Measurements from ENCODE around the gene KLRC3.
"Not testable (repeated sequence)": the region's sequence is repeated elsewhere in the genome, so short reads cannot be mapped to it uniquely, and the experiment has no call there.

The KLRC3 gene

GRCh38 chr12:10384191-10384590 lies 36.2 kb downstream of the KLRC3 start:
- Histone ChIP-seq H3K27me3 (ENCODE audit: control insufficient read depth, low read length) (no peaks in the 10 kb centered on the region), H3K79me2 (ENCODE audit: control insufficient read depth, low read length) (no peaks in the 10 kb centered on the region), H3K36me3 (ENCODE audit: control insufficient read depth, low read length) (no peaks in the 10 kb centered on the region), H4K20me1 (ENCODE audit: control insufficient read depth, insufficient read depth, low read depth, low read length) (no peaks in the 10 kb centered on the region), H3F3A (ENCODE audit: control insufficient read depth, insufficient read depth) (no peaks in the 10 kb centered on the region), H3K27ac (ENCODE audit: low read depth, low read length) (no peak overlapping the region), H3K4me3 (ENCODE audit: low read length) (no peak overlapping the region), H3K9me3 (ENCODE audit: control insufficient read depth, insufficient read depth, low read length) (no peaks in the 10 kb centered on the region), H3K9me2 (replicated peaks; ENCODE audit: control insufficient read depth, low read length) (no peaks in the 10 kb centered on the region; the same call in 1 of the 2 replicates), H3K4me1 (ENCODE audit: control insufficient read depth, low read length) (no peaks in the 10 kb centered on the region), H3K4me2 (ENCODE audit: low read length) (no peak overlapping the region)
- TF ChIP-seq CTCF (IDR thresholded peaks at IDR 0.05; ENCODE audit: low read depth, low read length, poor library complexity, severe bottlenecking) (no peak), EZH2phosphoT487 (IDR thresholded peaks at IDR 0.05; ENCODE audit: borderline replicate concordance, low read length) (no peak)

- Histone ChIP-seq H4K20me1 (ENCODE audit: control insufficient read depth, insufficient read depth, low read depth, low read length) (no peaks in the 10 kb centered on the region), H3K36me3 (ENCODE audit: control insufficient read depth, low read length) (no peaks in the 10 kb centered on the region)
These were observed 38.3 kb downstream of the KLRC3 start for GRCh38 chr12:10381928-10382628.

GRCh38 chr12:10378737-10379136 lies 41.7 kb downstream of the KLRC3 start:
- H3K4me3 ChIP-seq (ENCODE audit: low read length); H3K36me3 ChIP-seq (ENCODE audit: control insufficient read depth, low read length); H3K27ac ChIP-seq (ENCODE audit: low read depth, low read length); H3K9me2 ChIP-seq (replicated peaks; ENCODE audit: control insufficient read depth, low read length); H3K4me1 ChIP-seq (ENCODE audit: control insufficient read depth, low read length); H4K20me1 ChIP-seq (ENCODE audit: control insufficient read depth, insufficient read depth, low read depth, low read length); H3K79me2 ChIP-seq (ENCODE audit: control insufficient read depth, low read length); H3K27me3 ChIP-seq (ENCODE audit: control insufficient read depth, low read length); H3F3A ChIP-seq (ENCODE audit: control insufficient read depth, insufficient read depth); H3K4me2 ChIP-seq (ENCODE audit: low read length); H3K9me3 ChIP-seq (ENCODE audit: control insufficient read depth, insufficient read depth, low read length): not testable (repeated sequence)

More at GRCh38 chr12:10381928-10382628, 38.3 kb downstream of the KLRC3 start:
- TF ChIP-seq EZH2phosphoT487 (IDR thresholded peaks at IDR 0.05; ENCODE audit: borderline replicate concordance, low read length) (no peak), CTCF (IDR thresholded peaks at IDR 0.05; ENCODE audit: low read depth, low read length, poor library complexity, severe bottlenecking) (no peak)
- no peak overlapping the region for H3K27ac ChIP-seq (ENCODE audit: low read depth, low read length)
- H3K27me3 ChIP-seq (ENCODE audit: control insufficient read depth, low read length) = no peaks in the 10 kb centered on the region
- H3K4me1 ChIP-seq (ENCODE audit: control insufficient read depth, low read length) = no peaks in the 10 kb centered on the region
- no peak overlapping the region for H3K4me3 ChIP-seq (ENCODE audit: low read length)
- H3K9me3 ChIP-seq (ENCODE audit: control insufficient read depth, insufficient read depth, low read length) = no peaks in the 10 kb centered on the region
- no peak overlapping the region for H3K4me2 ChIP-seq (ENCODE audit: low read length)
- H3F3A ChIP-seq (ENCODE audit: control insufficient read depth, insufficient read depth) = no peaks in the 10 kb centered on the region
- H3K9me2 ChIP-seq (replicated peaks; ENCODE audit: control insufficient read depth, low read length) = no peaks in the 10 kb centered on the region; the same call in 1 of the 2 replicates
- no peaks in the 10 kb centered on the region for H3K79me2 ChIP-seq (ENCODE audit: control insufficient read depth, low read length)

- Histone ChIP-seq H3K4me1 (ENCODE audit: control insufficient read depth, low read length) (0 out of 2 replicates have a peak, but pooled peaks cover 4% of the 10 kb centered on the region), H3K4me2 (ENCODE audit: low read length) (no peak overlapping the region), H3K4me3 (ENCODE audit: low read length) (no peak overlapping the region), H3K27me3 (ENCODE audit: control insufficient read depth, low read length) (no peaks in the 10 kb centered on the region), H3K36me3 (ENCODE audit: control insufficient read depth, low read length) (no peaks in the 10 kb centered on the region), H3K9me2 (replicated peaks; ENCODE audit: control insufficient read depth, low read length) (no peaks in the 10 kb centered on the region), H3K79me2 (ENCODE audit: control insufficient read depth, low read length) (no peaks in the 10 kb centered on the region), H4K20me1 (ENCODE audit: control insufficient read depth, insufficient read depth, low read depth, low read length) (no peaks in the 10 kb centered on the region), H3F3A (ENCODE audit: control insufficient read depth, insufficient read depth) (no peaks in the 10 kb centered on the region), H3K27ac (ENCODE audit: low read depth, low read length) (no peak overlapping the region), H3K9me3 (ENCODE audit: control insufficient read depth, insufficient read depth, low read length) (peaks cover 4% of the 10 kb centered on the region; the same call in 1 of the 2 replicates)
- TF ChIP-seq EZH2phosphoT487 (IDR thresholded peaks at IDR 0.05; ENCODE audit: borderline replicate concordance, low read length) = no peak
- no peak for TF ChIP-seq CTCF (IDR thresholded peaks at IDR 0.05; ENCODE audit: low read depth, low read length, poor library complexity, severe bottlenecking)
These were observed 45.8 kb downstream of the KLRC3 start for GRCh38 chr12:10374624-10375018.
